ENCODE data around the gene C13orf46. TPM values are rescaled to one million over a fixed set of nuclear protein-coding genes. Genes with fewer than 3 reads are reported as not detected.

Gene C13orf46
- total and polyA plus RNA-seq, 4 donors, result 0.10 to 0.17 TPM; not detected in 2

GRCh38 chr13:113971471-113972231 lies 2.2 kb downstream of the C13orf46 start:
- Histone ChIP-seq H3K4me1 (ENCODE audit: control insufficient read depth in 4 of 4, insufficient read depth in 4 of 4, low read length in 3 of 4) (peaks cover 12 to 20% (median 16%) of the 10 kb centered on the region in 4 donors), H3K9me3 (ENCODE audit: control insufficient read depth in 4 of 4, low read length in 3 of 4) (no peaks in the 10 kb centered on the region), H3K4me3 (ENCODE audit: low read depth in 1 of 3, low read length in 3 of 3) (no peak overlapping the region), H3K27me3 (ENCODE audit: control insufficient read depth in 4 of 4, insufficient read depth in 4 of 4, low read length in 3 of 4) (no peaks in the 10 kb centered on the region), H3K9ac (ENCODE audit: low read depth in 1 of 2, low read length in 2 of 2) (no peak overlapping the region), H3K27ac (ENCODE audit: low read depth in 1 of 2, low read length in 2 of 2) (peak overlapping the region; percentile 57 to 67), H3K36me3 (ENCODE audit: control insufficient read depth in 4 of 4, insufficient read depth in 3 of 4, low read depth in 1 of 4, low read length in 3 of 4) (no peaks in the 10 kb centered on the region)
- WGBS, result 94% methylated on average over 36 of the region's 36 CpGs
- TF ChIP-seq FOXA2 (IDR thresholded peaks at IDR 0.05), result no peak
- TF ChIP-seq REST (IDR thresholded peaks at IDR 0.05), result no peak
- TF ChIP-seq GABPA (IDR thresholded peaks at IDR 0.05 in 1 of 2, conservative IDR thresholded peaks at IDR 0.05 in 1 of 2), result no peak
- no peak for TF ChIP-seq YY1 (IDR thresholded peaks at IDR 0.05)
- no peak for DNase-seq (ENCODE audit: low spot score)

- Histone ChIP-seq H3K36me3 (ENCODE audit: control insufficient read depth in 4 of 4, insufficient read depth in 3 of 4, low read depth in 1 of 4, low read length in 3 of 4) (no peaks in the 10 kb centered on the region), H3K4me1 (ENCODE audit: control insufficient read depth in 4 of 4, insufficient read depth in 4 of 4, low read length in 3 of 4) (peaks cover 12 to 20% (median 16%) of the 10 kb centered on the region in 4 donors), H3K27ac (ENCODE audit: low read depth in 1 of 2, low read length in 2 of 2) (peak overlapping the region; percentile 57 to 67), H3K9me3 (ENCODE audit: control insufficient read depth in 4 of 4, low read length in 3 of 4) (no peaks in the 10 kb centered on the region), H3K9ac (ENCODE audit: low read depth in 1 of 2, low read length in 2 of 2) (peak overlapping the region in 1 of 2 donors; percentile 2), H3K4me3 (ENCODE audit: low read depth in 1 of 3, low read length in 3 of 3) (no peak overlapping the region), H3K27me3 (ENCODE audit: control insufficient read depth in 4 of 4, insufficient read depth in 4 of 4, low read length in 3 of 4) (no peaks in the 10 kb centered on the region)
- no peak for DNase-seq (ENCODE audit: low spot score)
- 48% methylated on average over 19 of the region's 19 CpGs for WGBS
- TF ChIP-seq RXRA (IDR thresholded peaks at IDR 0.05), result peak in 1 of 2 donors; percentile 86
- TF ChIP-seq MAX (IDR thresholded peaks at IDR 0.05), result no peak
- TF ChIP-seq GABPA (IDR thresholded peaks at IDR 0.05 in 1 of 2, conservative IDR thresholded peaks at IDR 0.05 in 1 of 2), result no peak
- peak in 1 of 2 donors; percentile 53 for TF ChIP-seq HNF4A (conservative IDR thresholded peaks at IDR 0.05)
- peak; percentile 45 for TF ChIP-seq FOXA2 (IDR thresholded peaks at IDR 0.05)
- no peak for TF ChIP-seq TAF1 (conservative IDR thresholded peaks at IDR 0.05)
- TF ChIP-seq ZBTB33 (IDR thresholded peaks at IDR 0.05), result no peak
- TF ChIP-seq JUND (IDR thresholded peaks at IDR 0.05), result peak in 1 of 2 donors; percentile 9
- TF ChIP-seq HNF4G (IDR thresholded peaks at IDR 0.05), result no peak
- TF ChIP-seq FOXA1 (IDR thresholded peaks at IDR 0.05), result peak; percentile 50
- TF ChIP-seq SP1 (IDR thresholded peaks at IDR 0.05), result peak; percentile 13
- TF ChIP-seq CTCF (IDR thresholded peaks at IDR 0.05; ENCODE audit: low read depth, low read length, missing input control), result no peak
Measured at GRCh38 chr13:113970810-113971470, 2.9 kb downstream of the C13orf46 start.
